ENCODE data around the gene NEU2.

NEU2 gene

DNA sequence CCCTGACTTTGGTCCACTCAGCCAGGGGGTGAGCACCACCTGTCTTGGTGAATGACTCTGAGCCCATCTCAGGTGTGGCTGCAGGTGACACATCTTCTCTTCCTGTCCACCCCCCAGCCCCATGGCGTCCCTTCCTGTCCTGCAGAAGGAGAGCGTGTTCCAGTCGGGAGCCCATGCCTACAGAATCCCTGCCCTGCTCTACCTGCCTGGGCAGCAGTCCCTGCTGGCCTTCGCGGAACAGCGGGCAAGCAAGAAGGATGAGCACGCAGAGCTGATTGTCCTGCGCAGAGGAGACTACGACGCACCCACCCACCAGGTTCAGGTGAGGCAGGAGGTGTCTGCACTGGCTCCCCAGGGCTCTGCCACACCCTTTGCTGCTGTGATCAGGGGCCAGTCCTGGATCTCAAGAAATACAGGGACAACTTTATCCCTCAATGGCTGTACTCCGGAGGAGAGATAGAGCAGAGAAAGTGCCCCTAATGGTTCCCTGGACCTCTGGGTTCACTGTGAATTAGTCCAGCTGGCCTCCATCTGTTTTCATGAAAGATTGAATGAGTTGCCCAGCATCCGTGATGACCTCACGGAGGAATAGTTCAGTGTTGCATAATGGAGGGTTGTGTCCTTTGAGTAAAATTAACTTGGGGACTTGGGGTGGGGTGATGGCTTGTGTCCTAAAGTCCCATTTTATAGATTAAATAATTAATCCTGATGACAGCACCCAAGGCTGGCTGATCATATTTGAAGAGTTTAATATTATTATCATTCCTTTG lies at the start of gene NEU2:
Gene NEU2, plus strand, starts transcription at position 122 of the 770 bp plus-strand sequence. Its CDS starts 0 bp downstream, at position 122.
- TF ChIP-seq, protein P1, sequence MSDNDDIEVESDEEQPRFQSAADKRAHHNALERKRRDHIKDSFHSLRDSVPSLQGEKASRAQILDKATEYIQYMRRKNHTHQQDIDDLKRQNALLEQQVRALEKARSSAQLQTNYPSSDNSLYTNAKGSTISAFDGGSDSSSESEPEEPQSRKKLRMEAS (IDR thresholded peaks at IDR 0.05): no peak
- TF ChIP-seq TCF12 (IDR thresholded peaks at IDR 0.05; ENCODE audit: low read depth) (no peak), FOXM1 (IDR thresholded peaks at IDR 0.05; ENCODE audit: borderline replicate concordance, low read depth) (no peak), YY1 (IDR thresholded peaks at IDR 0.05; ENCODE audit: low read depth) (no peak), EGR1 (IDR thresholded peaks at IDR 0.05) (no peak), TEAD4 (IDR thresholded peaks at IDR 0.05) (no peak), ZBTB7A (IDR thresholded peaks at IDR 0.05; ENCODE audit: low read depth) (no peak), RAD21 (IDR thresholded peaks at IDR 0.05; ENCODE audit: low read depth) (no peak), TAF1 (IDR thresholded peaks at IDR 0.05; ENCODE audit: low read depth) (no peak), EP300 (IDR thresholded peaks at IDR 0.05; ENCODE audit: borderline replicate concordance) (no peak)
- TF ChIP-seq, protein P2, sequence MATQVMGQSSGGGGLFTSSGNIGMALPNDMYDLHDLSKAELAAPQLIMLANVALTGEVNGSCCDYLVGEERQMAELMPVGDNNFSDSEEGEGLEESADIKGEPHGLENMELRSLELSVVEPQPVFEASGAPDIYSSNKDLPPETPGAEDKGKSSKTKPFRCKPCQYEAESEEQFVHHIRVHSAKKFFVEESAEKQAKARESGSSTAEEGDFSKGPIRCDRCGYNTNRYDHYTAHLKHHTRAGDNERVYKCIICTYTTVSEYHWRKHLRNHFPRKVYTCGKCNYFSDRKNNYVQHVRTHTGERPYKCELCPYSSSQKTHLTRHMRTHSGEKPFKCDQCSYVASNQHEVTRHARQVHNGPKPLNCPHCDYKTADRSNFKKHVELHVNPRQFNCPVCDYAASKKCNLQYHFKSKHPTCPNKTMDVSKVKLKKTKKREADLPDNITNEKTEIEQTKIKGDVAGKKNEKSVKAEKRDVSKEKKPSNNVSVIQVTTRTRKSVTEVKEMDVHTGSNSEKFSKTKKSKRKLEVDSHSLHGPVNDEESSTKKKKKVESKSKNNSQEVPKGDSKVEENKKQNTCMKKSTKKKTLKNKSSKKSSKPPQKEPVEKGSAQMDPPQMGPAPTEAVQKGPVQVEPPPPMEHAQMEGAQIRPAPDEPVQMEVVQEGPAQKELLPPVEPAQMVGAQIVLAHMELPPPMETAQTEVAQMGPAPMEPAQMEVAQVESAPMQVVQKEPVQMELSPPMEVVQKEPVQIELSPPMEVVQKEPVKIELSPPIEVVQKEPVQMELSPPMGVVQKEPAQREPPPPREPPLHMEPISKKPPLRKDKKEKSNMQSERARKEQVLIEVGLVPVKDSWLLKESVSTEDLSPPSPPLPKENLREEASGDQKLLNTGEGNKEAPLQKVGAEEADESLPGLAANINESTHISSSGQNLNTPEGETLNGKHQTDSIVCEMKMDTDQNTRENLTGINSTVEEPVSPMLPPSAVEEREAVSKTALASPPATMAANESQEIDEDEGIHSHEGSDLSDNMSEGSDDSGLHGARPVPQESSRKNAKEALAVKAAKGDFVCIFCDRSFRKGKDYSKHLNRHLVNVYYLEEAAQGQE (IDR thresholded peaks at IDR 0.05; ENCODE audit: low read depth): no peak
- TF ChIP-seq, protein P3, sequence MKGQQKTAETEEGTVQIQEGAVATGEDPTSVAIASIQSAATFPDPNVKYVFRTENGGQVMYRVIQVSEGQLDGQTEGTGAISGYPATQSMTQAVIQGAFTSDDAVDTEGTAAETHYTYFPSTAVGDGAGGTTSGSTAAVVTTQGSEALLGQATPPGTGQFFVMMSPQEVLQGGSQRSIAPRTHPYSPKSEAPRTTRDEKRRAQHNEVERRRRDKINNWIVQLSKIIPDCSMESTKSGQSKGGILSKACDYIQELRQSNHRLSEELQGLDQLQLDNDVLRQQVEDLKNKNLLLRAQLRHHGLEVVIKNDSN (IDR thresholded peaks at IDR 0.05): no peak

DNA sequence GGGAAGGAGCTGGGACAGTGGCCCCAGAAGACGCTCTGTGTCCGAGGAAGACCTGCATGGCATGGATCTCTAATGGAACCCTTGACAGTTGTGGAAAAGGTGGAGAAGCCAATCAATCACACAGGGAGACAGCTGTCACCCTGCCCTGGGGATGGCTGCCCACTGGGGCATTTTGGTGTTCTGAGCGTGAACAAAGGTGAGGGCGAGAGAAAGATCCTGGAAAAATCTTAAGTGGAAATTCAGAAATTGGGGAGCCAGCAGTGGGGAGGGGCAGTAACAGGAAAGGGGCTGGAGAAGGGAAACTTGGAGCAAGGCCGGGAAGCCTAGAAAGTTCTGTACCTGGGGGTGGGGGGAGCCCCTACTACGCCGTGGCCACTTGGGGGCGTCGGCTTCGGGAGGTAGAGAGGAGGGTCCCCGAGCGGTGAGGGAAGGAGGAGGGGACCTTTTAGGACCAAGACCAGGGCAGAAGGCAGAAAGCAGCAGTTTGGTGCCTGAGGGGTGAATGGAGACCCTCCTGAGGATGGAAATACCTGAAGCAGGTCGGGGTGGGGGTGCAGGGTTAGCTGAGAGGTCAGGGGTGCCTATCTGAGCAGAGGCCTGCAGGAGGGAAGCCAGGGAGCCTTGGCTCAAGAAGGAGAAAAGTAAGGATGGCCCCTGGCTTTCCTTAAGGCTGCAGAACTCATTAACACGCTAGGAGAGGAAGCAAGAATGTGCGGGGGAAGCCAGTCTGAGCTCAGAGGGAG lies 49.4 kb upstream of the NEU2 start:
- TF ChIP-seq NFIC (IDR thresholded peaks at IDR 0.05) (no peak), EGR1 (IDR thresholded peaks at IDR 0.05) (no peak), YY1 (IDR thresholded peaks at IDR 0.05; ENCODE audit: low read depth) (no peak), CREB1 (IDR thresholded peaks at IDR 0.05; ENCODE audit: low read depth) (no peak), RAD21 (IDR thresholded peaks at IDR 0.05; ENCODE audit: low read depth) (no peak; the same call in 1 of the 2 replicates), ZBTB7A (IDR thresholded peaks at IDR 0.05; ENCODE audit: low read depth) (no peak), TEAD4 (IDR thresholded peaks at IDR 0.05) (no peak), TAF1 (IDR thresholded peaks at IDR 0.05; ENCODE audit: low read depth) (no peak), EP300 (IDR thresholded peaks at IDR 0.05; ENCODE audit: borderline replicate concordance) (no peak), FOXM1 (IDR thresholded peaks at IDR 0.05; ENCODE audit: borderline replicate concordance, low read depth) (no peak), TCF12 (IDR thresholded peaks at IDR 0.05; ENCODE audit: low read depth) (no peak), CEBPB (IDR thresholded peaks at IDR 0.05) (no peak)
- TF ChIP-seq, protein P2 (IDR thresholded peaks at IDR 0.05; ENCODE audit: low read depth): no peak
- TF ChIP-seq, protein P3 (IDR thresholded peaks at IDR 0.05): no peak
- TF ChIP-seq, protein P1 (IDR thresholded peaks at IDR 0.05): no peak

DNA sequence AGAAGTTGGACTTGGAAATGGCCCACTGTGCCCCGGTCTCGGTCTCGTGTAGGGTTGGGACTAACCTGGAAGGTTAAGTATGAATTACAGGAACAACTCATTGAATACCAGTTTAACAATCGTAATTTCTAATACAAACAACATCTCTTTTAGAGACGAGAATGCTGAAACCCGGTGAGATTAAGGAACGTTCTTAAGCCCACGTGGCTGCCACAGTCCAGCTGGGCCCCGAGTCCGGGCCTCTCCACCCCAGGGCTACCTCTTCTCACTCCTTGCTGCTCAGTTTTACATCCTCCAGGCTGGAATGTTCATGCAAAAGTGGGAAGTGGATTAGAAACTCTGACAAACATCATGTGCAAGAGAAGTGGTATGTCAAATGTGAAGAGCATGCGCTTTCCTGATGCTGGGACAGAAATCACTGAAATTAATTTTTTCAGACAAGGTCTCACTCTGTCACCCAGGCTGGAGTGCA lies 48.8 kb upstream of the NEU2 start:
- no peak for TF ChIP-seq ZBTB7A (IDR thresholded peaks at IDR 0.05; ENCODE audit: low read depth)
- TF ChIP-seq RAD21 (IDR thresholded peaks at IDR 0.05; ENCODE audit: low read depth): no peak
- no peak for TF ChIP-seq YY1 (IDR thresholded peaks at IDR 0.05; ENCODE audit: low read depth)
- TF ChIP-seq EP300 (IDR thresholded peaks at IDR 0.05; ENCODE audit: borderline replicate concordance): no peak
- TF ChIP-seq TAF1 (IDR thresholded peaks at IDR 0.05; ENCODE audit: low read depth): no peak
- TF ChIP-seq CEBPB (IDR thresholded peaks at IDR 0.05): no peak

DNA sequence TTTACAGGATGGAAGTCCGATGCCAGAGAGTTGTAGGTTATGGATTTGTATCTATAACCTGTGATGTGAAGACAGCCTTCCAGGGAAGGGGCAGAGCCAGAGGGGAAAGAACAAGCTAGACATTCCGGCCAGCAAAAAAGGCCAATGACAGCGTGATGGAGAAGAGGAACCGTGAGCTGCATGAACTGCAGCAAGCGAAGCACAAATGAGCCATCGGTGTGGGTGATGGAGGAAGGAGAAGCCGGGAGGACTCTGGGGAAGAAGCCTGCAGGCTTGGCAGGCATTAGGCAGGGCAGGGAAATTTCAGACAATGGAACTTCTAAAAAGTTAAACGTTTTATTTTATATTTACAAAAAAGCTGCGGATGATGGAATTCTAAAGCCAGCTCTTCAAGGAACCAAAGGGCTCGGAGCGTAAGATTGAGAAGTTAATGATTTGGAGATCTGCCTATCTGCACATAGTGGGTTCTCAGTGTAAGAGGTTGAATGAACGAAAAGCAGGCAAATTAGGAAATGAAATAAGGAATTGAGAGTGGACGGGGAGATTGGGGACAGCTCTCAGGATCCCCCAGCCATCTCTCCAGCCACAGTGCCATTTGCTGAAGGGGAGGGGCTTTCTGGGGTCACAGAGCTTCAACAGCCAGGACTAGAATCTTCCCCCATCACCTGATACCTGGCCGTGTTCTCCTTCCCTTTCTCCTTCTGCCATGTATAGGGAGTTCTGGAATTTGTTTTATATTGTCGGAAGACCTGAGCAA lies 47.8 kb upstream of the NEU2 start:
- TF ChIP-seq FOXM1 (IDR thresholded peaks at IDR 0.05; ENCODE audit: borderline replicate concordance, low read depth) (no peak), CREB1 (IDR thresholded peaks at IDR 0.05; ENCODE audit: low read depth) (no peak), TCF12 (IDR thresholded peaks at IDR 0.05; ENCODE audit: low read depth) (no peak), NFIC (IDR thresholded peaks at IDR 0.05) (no peak), ZBTB7A (IDR thresholded peaks at IDR 0.05; ENCODE audit: low read depth) (no peak), TAF1 (IDR thresholded peaks at IDR 0.05; ENCODE audit: low read depth) (no peak), TEAD4 (IDR thresholded peaks at IDR 0.05) (no peak), EP300 (IDR thresholded peaks at IDR 0.05; ENCODE audit: borderline replicate concordance) (no peak)
- TF ChIP-seq, protein P2 (IDR thresholded peaks at IDR 0.05; ENCODE audit: low read depth): no peak
- TF ChIP-seq, protein P3 (IDR thresholded peaks at IDR 0.05): no peak
